Measurements from ENCODE around the gene N4BP2L2.

N4BP2L2 gene

GRCh38 chr13:32586080-32586900, 47.7 kb upstream of the N4BP2L2 start, which contains the start of gene PDS5B:
PDS5B (plus strand) TSS chr13:32586452; CDS start chr13:32648773, 62,321 bp downstream.
- Histone ChIP-seq H3K27ac (ENCODE audit: low read length) (peak within 1 kb of the TSS; percentile 95), H3K4me2 (ENCODE audit: insufficient read depth, low read length) (peak within 1 kb of the TSS; percentile 85), H3K4me3 (ENCODE audit: low read depth in 1 of 2, low read length in 2 of 2) (peak within 1 kb of the TSS; percentile 77 to 96), H3K9ac (ENCODE audit: low read depth, low read length) (peak within 1 kb of the TSS; percentile 86), H3K36me3 (ENCODE audit: insufficient read depth, low read length) (no peaks in the 10 kb centered on the region; the same call in 1 of the 2 replicates), H2AFZ (ENCODE audit: low read depth, low read length) (peak within 1 kb of the TSS; percentile 80), H3K9me3 (ENCODE audit: insufficient read depth, low read length, severe bottlenecking) (no peaks in the 10 kb centered on the region), H3K4me1 (ENCODE audit: insufficient read depth, low read length) (peaks cover 37% of the 10 kb centered on the region), H4K20me1 (ENCODE audit: insufficient read depth, low read length) (peaks cover 35% of the 10 kb centered on the region), H3K79me2 (ENCODE audit: insufficient read depth, low read length) (peaks cover 46% of the 10 kb centered on the region), H3K27me3 (ENCODE audit: insufficient read depth, low read length, poor library complexity) (no peaks in the 10 kb centered on the region)
- peak; percentile 87 for TF ChIP-seq CTCF (IDR thresholded peaks at IDR 0.05; ENCODE audit: borderline replicate concordance, extremely low read depth, low read length, poor library complexity, severe bottlenecking)
- no peak for TF ChIP-seq EZH2 (IDR thresholded peaks at IDR 0.05; ENCODE audit: borderline replicate concordance, low read depth, low read length, severe bottlenecking)
- ATAC-seq (ENCODE audit: insufficient read depth, low read depth), result peak; percentile 89
- peak; percentile 95 for DNase-seq

GRCh38 chr13:32585550-32586079, 47.0 kb upstream of the N4BP2L2 start:
- Histone ChIP-seq H3K9ac (ENCODE audit: low read depth, low read length) (peak overlapping the region; percentile 86), H3K27ac (ENCODE audit: low read length) (peak overlapping the region; percentile 64; the same call in 1 of the 2 replicates), H3K4me3 (ENCODE audit: low read depth in 1 of 2, low read length in 2 of 2) (peak overlapping the region; percentile 36 to 71), H3K27me3 (ENCODE audit: insufficient read depth, low read length, poor library complexity) (no peaks in the 10 kb centered on the region), H2AFZ (ENCODE audit: low read depth, low read length) (peak overlapping the region; percentile 70), H3K79me2 (ENCODE audit: insufficient read depth, low read length) (peaks cover 39% of the 10 kb centered on the region), H3K9me3 (ENCODE audit: insufficient read depth, low read length, severe bottlenecking) (no peaks in the 10 kb centered on the region), H4K20me1 (ENCODE audit: insufficient read depth, low read length) (peaks cover 34% of the 10 kb centered on the region), H3K4me1 (ENCODE audit: insufficient read depth, low read length) (peaks cover 36% of the 10 kb centered on the region), H3K4me2 (ENCODE audit: insufficient read depth, low read length) (peak overlapping the region; percentile 71), H3K36me3 (ENCODE audit: insufficient read depth, low read length) (no peaks in the 10 kb centered on the region; the same call in 1 of the 2 replicates)
- DNase-seq (peak; percentile 10), ATAC-seq (ENCODE audit: insufficient read depth, low read depth) (no peak)
- TF ChIP-seq CTCF (IDR thresholded peaks at IDR 0.05; ENCODE audit: borderline replicate concordance, extremely low read depth, low read length, poor library complexity, severe bottlenecking) (no peak), EZH2 (IDR thresholded peaks at IDR 0.05; ENCODE audit: borderline replicate concordance, low read depth, low read length, severe bottlenecking) (no peak)

- H3K27ac ChIP-seq (ENCODE audit: low read length), result no peak overlapping the region
- no peak overlapping the region for H2AFZ ChIP-seq (ENCODE audit: low read depth, low read length)
- DNase-seq (no peak), ATAC-seq (ENCODE audit: insufficient read depth, low read depth) (no peak)
- H3K4me2 ChIP-seq (ENCODE audit: insufficient read depth, low read length), result no peak overlapping the region
- H3K79me2 ChIP-seq (ENCODE audit: insufficient read depth, low read length), result peaks cover 13% of the 10 kb centered on the region
- H3K9ac ChIP-seq (ENCODE audit: low read depth, low read length), result no peak overlapping the region
- TF ChIP-seq CTCF (IDR thresholded peaks at IDR 0.05; ENCODE audit: borderline replicate concordance, extremely low read depth, low read length, poor library complexity, severe bottlenecking) (no peak), EZH2 (IDR thresholded peaks at IDR 0.05; ENCODE audit: borderline replicate concordance, low read depth, low read length, severe bottlenecking) (no peak)
- H3K4me3 ChIP-seq (ENCODE audit: low read depth in 1 of 2, low read length in 2 of 2), result no peak overlapping the region
- peaks cover 3% of the 10 kb centered on the region for H3K9me3 ChIP-seq (ENCODE audit: insufficient read depth, low read length, severe bottlenecking)
- peaks cover 13% of the 10 kb centered on the region for H3K4me1 ChIP-seq (ENCODE audit: insufficient read depth, low read length)
- peaks cover 10% of the 10 kb centered on the region for H4K20me1 ChIP-seq (ENCODE audit: insufficient read depth, low read length)
- H3K27me3 ChIP-seq (ENCODE audit: insufficient read depth, low read length, poor library complexity), result no peaks in the 10 kb centered on the region
- H3K36me3 ChIP-seq (ENCODE audit: insufficient read depth, low read length), result no peaks in the 10 kb centered on the region
These were observed 44.4 kb upstream of the N4BP2L2 start for GRCh38 chr13:32582991-32583390.
